Neural cell (in vitro differentiated cells): ENCODE results near the gene ADARB2. TPM values are rescaled to one million over a fixed set of nuclear protein-coding genes. Genes with fewer than 3 reads are reported as not detected.
"Not testable (repeated sequence)": the region's sequence is repeated elsewhere in the genome, so short reads cannot be mapped to it uniquely, and the experiment has no call there.

Source experiments
- H2AFZ ChIP-seq: fragments of 200-600, 300-800 bp; sonication (generic), shearing (Covaris generic); 2 replicates; pipeline ENCODE4 v1.6.0; 2014; ENCODE audit warnings: low read depth, mild to moderate bottlenecking, antibody characterized with exemption, low read length, moderate library complexity
- H3F3A ChIP-seq: fragments of 200-600 bp; shearing (Covaris generic); 2 replicates; pipeline ENCODE4 v1.6.1; 2016; ENCODE audit warnings: mild to moderate bottlenecking, moderate library complexity, mixed read lengths, antibody characterized with exemption, low read length; ENCODE audit not compliant: insufficient read depth, poor library complexity, severe bottlenecking
- H3K27ac ChIP-seq: fragments of 200-600, 300-800 bp; sonication (generic), shearing (Covaris generic); 2 replicates; pipeline ENCODE4 v1.5.1; 2014; ENCODE audit warnings: mild to moderate bottlenecking, low read length, moderate library complexity
- H3K27me3 ChIP-seq: fragments of 300-800, 200-600 bp; sonication (generic), shearing (Covaris generic); 2 replicates; pipeline ENCODE4 v1.6.0; 2014; ENCODE audit warnings: mild to moderate bottlenecking, low read depth, low read length, moderate library complexity; ENCODE audit not compliant: insufficient read depth
- H3K36me3 ChIP-seq: fragments of 300-800, 200-600 bp; sonication (generic), shearing (Covaris generic); 2 replicates; pipeline ENCODE4 v1.5.1; 2014; ENCODE audit warnings: mild to moderate bottlenecking, antibody characterized with exemption, low read length, moderate library complexity; ENCODE audit not compliant: insufficient read depth
- H3K4me2 ChIP-seq: fragments of 300-800, 200-600 bp; sonication (generic), shearing (Covaris generic); 2 replicates; pipeline ENCODE4 v1.6.0; 2014; ENCODE audit warnings: mild to moderate bottlenecking, low read length
- H3K4me3 ChIP-seq: fragments of 300-800, 200-600 bp; sonication (generic), shearing (Covaris generic); 2 replicates; pipeline ENCODE4 v1.5.1; 2014; ENCODE audit warnings: mild to moderate bottlenecking, low read length, moderate library complexity
- H3K79me2 ChIP-seq: fragments of 200-600 bp; shearing (Covaris generic); replicated peaks from 2 replicates; pipeline ENCODE4 v1.6.0; 2014; ENCODE audit warnings: mild to moderate bottlenecking, low read length, moderate library complexity; ENCODE audit not compliant: insufficient read depth
- H3K9ac ChIP-seq: fragments of 300-800, 200-600 bp; sonication (generic), shearing (Covaris generic); 2 replicates; pipeline ENCODE4 v1.6.1; 2016; ENCODE audit warnings: mild to moderate bottlenecking, low read length, mixed read lengths
- H3K9me2 ChIP-seq: fragments of 200-600 bp; shearing (Covaris generic); 2 replicates; pipeline ENCODE4 v1.6.1; 2016; ENCODE audit warnings: mild to moderate bottlenecking, low read length, mixed read lengths; ENCODE audit not compliant: insufficient read depth
- H3K9me3 ChIP-seq: fragments of 200-600, 300-800 bp; sonication (generic), shearing (Covaris generic); 2 replicates; pipeline ENCODE4 v1.6.1; 2016; ENCODE audit warnings: mild to moderate bottlenecking, mixed run types, low read length, moderate library complexity, mixed read lengths
- H4K20me1 ChIP-seq: fragments of 200-600 bp; shearing (Covaris generic); 2 replicates; pipeline ENCODE4 v1.6.1; 2016; ENCODE audit warnings: mild to moderate bottlenecking, mixed run types; ENCODE audit not compliant: insufficient read depth
- CTCF ChIP-seq: fragments of 450-650 bp; IDR thresholded peaks from 2 replicates; pipeline ENCODE4 v1.5.1; 2014; ENCODE audit warnings: antibody characterized with exemption, mild to moderate bottlenecking, moderate library complexity; ENCODE audit not compliant: poor library complexity, severe bottlenecking
- EP300 ChIP-seq: fragments of 450-650 bp; conservative IDR thresholded peaks from 2 replicates; pipeline ENCODE4 v1.6.1; 2014; ENCODE audit warnings: antibody characterized with exemption, mild to moderate bottlenecking, moderate library complexity; ENCODE audit not compliant: poor library complexity, severe bottlenecking
- EZH2 ChIP-seq: fragments of 200-600, 300-800 bp; shearing (Covaris generic), sonication (generic); IDR thresholded peaks from 2 replicates; pipeline ENCODE4 v1.6.1; 2014; ENCODE audit warnings: antibody characterized with exemption, low read length, borderline replicate concordance, mild to moderate bottlenecking; ENCODE audit not compliant: insufficient read depth, poor library complexity, severe bottlenecking
- MXI1 ChIP-seq: fragments of 450-650 bp; conservative IDR thresholded peaks from 2 replicates; pipeline ENCODE4 v1.6.1; 2014; ENCODE audit warnings: antibody characterized with exemption, mild to moderate bottlenecking; ENCODE audit not compliant: poor library complexity, severe bottlenecking
- POLR2AphosphoS5 ChIP-seq: IDR thresholded peaks from 2 replicates; pipeline ENCODE4 v1.6.1; 2012
- RAD21 ChIP-seq: fragments of 450-650 bp; conservative IDR thresholded peaks from 2 replicates; pipeline ENCODE4 v1.6.1; 2014; ENCODE audit warnings: antibody characterized with exemption, mild to moderate bottlenecking, moderate library complexity
- SMC3 ChIP-seq: fragments of 450-650 bp; conservative IDR thresholded peaks from 2 replicates; pipeline ENCODE4 v1.6.1; 2014; ENCODE audit warnings: antibody characterized with exemption, mild to moderate bottlenecking, moderate library complexity; ENCODE audit not compliant: poor library complexity
- TAF1 ChIP-seq: IDR thresholded peaks from 2 replicates; pipeline ENCODE4 v1.6.1; 2012; ENCODE audit warnings: low read depth
- polyA plus RNA-seq: library from polyadenylated mRNA; depleted of rRNA; stranded (reverse); fragments of >200 nt; gene quantifications from 2 replicates; pipeline ENCODE4 v1.2.3, GENCODE V29; 2014
- TF ChIP-seq, protein P1 (sequence below): IDR thresholded peaks from 2 replicates; pipeline ENCODE4 v1.6.1; 2012; ENCODE audit warnings: borderline replicate concordance

The ADARB2 gene
- polyA plus RNA-seq, 1 donor from 2014 or later, result 3.6 TPM

DNA sequence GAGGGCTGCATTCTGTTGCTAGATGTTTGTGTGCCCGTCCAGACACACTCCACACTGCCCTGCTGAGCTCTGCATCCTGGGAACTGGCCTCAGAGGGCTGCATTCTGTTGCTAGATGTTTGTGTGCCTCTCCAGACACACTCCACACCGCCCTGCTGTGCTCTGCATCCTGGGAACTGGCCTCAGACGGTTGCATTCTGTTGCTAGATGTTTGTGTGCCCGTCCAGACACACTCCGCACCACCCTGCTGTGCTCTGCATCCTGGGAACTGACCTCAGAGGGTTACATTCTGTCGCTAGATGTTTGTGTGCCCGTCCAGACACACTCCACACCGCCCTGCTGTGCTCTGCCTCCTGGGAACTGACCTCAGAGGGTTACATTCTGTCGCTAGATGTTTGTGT is 120.6 kb downstream of the ADARB2 start:
- H3K9ac ChIP-seq, H3K79me2 ChIP-seq, H3K4me3 ChIP-seq, H3K27ac ChIP-seq, H3K4me2 ChIP-seq, H3K9me3 ChIP-seq, H3F3A ChIP-seq, H4K20me1 ChIP-seq, H3K27me3 ChIP-seq, H2AFZ ChIP-seq, H3K36me3 ChIP-seq, H3K9me2 ChIP-seq: not testable (repeated sequence)

DNA sequence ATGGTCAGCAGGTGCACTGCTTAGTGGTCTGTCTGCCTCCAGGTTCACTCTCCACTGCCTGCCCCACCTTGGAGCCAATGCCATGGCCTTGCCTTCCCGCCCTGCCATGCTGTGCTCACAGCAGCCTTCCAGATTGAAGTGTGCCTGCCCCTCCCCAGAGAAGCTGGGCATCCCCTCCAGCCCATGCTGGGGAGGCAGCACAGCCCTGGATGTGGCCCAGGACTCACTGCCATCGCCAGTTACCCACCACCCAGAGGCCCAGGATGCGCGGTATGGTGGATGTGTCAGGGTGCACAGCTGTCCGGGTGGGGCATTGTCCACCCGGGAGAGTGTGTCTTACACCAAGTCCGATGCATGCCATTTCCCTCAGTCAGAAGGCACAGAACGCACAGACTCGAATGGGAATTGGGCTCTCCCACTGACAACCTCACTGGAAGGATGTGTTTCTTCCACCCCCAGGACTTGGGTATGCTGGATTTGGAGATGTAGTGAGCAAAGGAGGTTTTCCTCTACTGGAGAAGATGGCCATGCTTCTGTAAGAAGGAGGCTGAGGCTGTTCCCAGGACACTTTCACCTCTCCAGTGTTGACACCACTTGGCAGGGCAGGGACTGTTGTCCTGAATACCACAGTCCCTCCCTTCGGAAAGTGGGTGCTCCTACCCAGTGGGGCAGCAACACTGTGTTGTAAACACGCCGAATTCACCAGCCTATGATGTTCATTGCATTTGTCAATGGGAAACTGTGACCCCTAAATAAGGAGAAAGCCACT is 122.0 kb downstream of the ADARB2 start:
- Histone ChIP-seq H3K4me3 (no peak overlapping the region), H3K9me2 (no peaks in the 10 kb centered on the region), H3K9ac (no peak overlapping the region), H3K4me2 (no peak overlapping the region), H4K20me1 (no peaks in the 10 kb centered on the region), H3K9me3 (no peaks in the 10 kb centered on the region), H3K27me3 (no peaks in the 10 kb centered on the region), H3K36me3 (no peaks in the 10 kb centered on the region), H3K79me2 (no peaks in the 10 kb centered on the region), H3K27ac (no peak overlapping the region), H3F3A (no peaks in the 10 kb centered on the region), H2AFZ (no peak overlapping the region)
- TF ChIP-seq EP300 (no peak), EZH2 (no peak), MXI1 (no peak), CTCF (no peak), SMC3 (no peak), RAD21 (no peak), TAF1 (no peak), POLR2AphosphoS5 (no peak)
- TF ChIP-seq, protein P1, sequence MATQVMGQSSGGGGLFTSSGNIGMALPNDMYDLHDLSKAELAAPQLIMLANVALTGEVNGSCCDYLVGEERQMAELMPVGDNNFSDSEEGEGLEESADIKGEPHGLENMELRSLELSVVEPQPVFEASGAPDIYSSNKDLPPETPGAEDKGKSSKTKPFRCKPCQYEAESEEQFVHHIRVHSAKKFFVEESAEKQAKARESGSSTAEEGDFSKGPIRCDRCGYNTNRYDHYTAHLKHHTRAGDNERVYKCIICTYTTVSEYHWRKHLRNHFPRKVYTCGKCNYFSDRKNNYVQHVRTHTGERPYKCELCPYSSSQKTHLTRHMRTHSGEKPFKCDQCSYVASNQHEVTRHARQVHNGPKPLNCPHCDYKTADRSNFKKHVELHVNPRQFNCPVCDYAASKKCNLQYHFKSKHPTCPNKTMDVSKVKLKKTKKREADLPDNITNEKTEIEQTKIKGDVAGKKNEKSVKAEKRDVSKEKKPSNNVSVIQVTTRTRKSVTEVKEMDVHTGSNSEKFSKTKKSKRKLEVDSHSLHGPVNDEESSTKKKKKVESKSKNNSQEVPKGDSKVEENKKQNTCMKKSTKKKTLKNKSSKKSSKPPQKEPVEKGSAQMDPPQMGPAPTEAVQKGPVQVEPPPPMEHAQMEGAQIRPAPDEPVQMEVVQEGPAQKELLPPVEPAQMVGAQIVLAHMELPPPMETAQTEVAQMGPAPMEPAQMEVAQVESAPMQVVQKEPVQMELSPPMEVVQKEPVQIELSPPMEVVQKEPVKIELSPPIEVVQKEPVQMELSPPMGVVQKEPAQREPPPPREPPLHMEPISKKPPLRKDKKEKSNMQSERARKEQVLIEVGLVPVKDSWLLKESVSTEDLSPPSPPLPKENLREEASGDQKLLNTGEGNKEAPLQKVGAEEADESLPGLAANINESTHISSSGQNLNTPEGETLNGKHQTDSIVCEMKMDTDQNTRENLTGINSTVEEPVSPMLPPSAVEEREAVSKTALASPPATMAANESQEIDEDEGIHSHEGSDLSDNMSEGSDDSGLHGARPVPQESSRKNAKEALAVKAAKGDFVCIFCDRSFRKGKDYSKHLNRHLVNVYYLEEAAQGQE, result no peak

DNA sequence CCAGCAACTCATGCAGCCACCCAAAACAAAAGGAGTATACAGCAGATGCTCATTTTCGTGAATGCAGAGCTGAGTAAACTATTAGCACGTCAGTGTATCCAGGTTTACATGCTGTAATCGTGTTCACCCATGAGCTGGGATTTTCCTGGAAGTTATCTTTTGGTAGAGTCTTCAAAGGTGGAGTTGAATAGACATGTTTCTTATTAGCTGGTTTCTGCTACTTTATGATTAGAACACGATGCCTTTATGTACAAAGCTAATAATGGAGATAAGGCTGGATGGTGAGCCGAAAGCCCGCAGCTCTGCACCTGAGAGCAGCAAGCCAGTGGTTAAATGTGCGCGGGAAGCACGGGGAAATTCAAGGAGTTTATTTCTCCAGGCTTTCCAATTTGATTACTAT is 123.8 kb downstream of the ADARB2 start:
- Histone ChIP-seq H4K20me1 (no peaks in the 10 kb centered on the region), H3K9me2 (no peaks in the 10 kb centered on the region), H3K9ac (no peak overlapping the region), H3F3A (no peaks in the 10 kb centered on the region), H3K27me3 (no peaks in the 10 kb centered on the region), H3K36me3 (no peaks in the 10 kb centered on the region), H2AFZ (no peak overlapping the region), H3K9me3 (no peaks in the 10 kb centered on the region), H3K4me3 (no peak overlapping the region), H3K4me2 (no peak overlapping the region), H3K27ac (no peak overlapping the region), H3K79me2 (no peaks in the 10 kb centered on the region)
- no peak for TF ChIP-seq POLR2AphosphoS5
- no peak for TF ChIP-seq MXI1
- TF ChIP-seq TAF1, result no peak
- TF ChIP-seq EZH2, result no peak
- TF ChIP-seq SMC3, result no peak
- no peak for TF ChIP-seq EP300
- TF ChIP-seq, protein P1, result no peak
- TF ChIP-seq RAD21, result no peak
- TF ChIP-seq CTCF, result no peak
